ENCODE measurements around the gene SLC50A1. TPM values are rescaled to one million over a fixed set of nuclear protein-coding genes. Genes with fewer than 3 reads are reported as not detected.

SLC50A1 gene
- total and polyA plus RNA-seq, 11 donors, result 5.4 to 36.0 (median 10.5) TPM

DNA sequence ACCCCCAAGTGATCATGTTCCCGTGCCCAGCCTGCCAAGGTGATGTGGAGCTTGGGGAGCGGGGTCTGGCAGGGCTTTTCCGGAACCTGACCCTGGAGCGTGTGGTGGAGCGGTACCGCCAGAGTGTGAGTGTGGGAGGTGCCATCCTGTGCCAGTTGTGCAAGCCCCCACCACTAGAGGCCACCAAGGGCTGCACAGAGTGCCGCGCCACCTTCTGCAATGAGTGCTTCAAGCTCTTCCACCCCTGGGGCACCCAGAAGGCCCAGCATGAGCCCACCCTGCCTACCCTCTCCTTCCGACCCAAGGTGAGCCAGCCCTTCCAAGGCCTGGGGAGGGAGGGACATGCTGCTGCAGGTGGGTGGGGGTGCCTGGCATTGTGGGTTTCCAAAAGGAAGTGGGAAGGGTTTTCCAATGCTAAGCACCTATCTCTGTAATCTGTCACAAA is 40.3 kb downstream of the SLC50A1 start:
- Histone ChIP-seq H3K36me3 (peaks cover 0 to 9% (median 0%) of the 10 kb centered on the region in 9 donors), H3K27me3 (peaks cover 0 to 28% (median 14%) of the 10 kb centered on the region in 9 donors), H3K4me3 (no peak overlapping the region), H3K27ac (no peak overlapping the region), H3K4me1 (peaks cover 0 to 47% (median 21%) of the 10 kb centered on the region in 12 donors), H3K9me3 (no peaks in the 10 kb centered on the region)
- intact Hi-C loops (cut with DNase I), result loop anchor here in 9 of 10 donors (2.0 to 10.0 kb wide), 6 partner anchors 17 to 419 kb away; no protein-coding TSS in a partner anchor
- DNase-seq (peak in 1 of 5 donors; percentile 17), ATAC-seq (no peak)
- 88 to 95% (median 91%) methylated on average over 8 to 9 of the region's 9 CpGs for WGBS, 4 donors
- no peak for TF ChIP-seq POLR2A (IDR thresholded peaks at IDR 0.05)
- TF ChIP-seq, protein P1, sequence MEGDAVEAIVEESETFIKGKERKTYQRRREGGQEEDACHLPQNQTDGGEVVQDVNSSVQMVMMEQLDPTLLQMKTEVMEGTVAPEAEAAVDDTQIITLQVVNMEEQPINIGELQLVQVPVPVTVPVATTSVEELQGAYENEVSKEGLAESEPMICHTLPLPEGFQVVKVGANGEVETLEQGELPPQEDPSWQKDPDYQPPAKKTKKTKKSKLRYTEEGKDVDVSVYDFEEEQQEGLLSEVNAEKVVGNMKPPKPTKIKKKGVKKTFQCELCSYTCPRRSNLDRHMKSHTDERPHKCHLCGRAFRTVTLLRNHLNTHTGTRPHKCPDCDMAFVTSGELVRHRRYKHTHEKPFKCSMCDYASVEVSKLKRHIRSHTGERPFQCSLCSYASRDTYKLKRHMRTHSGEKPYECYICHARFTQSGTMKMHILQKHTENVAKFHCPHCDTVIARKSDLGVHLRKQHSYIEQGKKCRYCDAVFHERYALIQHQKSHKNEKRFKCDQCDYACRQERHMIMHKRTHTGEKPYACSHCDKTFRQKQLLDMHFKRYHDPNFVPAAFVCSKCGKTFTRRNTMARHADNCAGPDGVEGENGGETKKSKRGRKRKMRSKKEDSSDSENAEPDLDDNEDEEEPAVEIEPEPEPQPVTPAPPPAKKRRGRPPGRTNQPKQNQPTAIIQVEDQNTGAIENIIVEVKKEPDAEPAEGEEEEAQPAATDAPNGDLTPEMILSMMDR (IDR thresholded peaks at IDR 0.05), result no peak

DNA sequence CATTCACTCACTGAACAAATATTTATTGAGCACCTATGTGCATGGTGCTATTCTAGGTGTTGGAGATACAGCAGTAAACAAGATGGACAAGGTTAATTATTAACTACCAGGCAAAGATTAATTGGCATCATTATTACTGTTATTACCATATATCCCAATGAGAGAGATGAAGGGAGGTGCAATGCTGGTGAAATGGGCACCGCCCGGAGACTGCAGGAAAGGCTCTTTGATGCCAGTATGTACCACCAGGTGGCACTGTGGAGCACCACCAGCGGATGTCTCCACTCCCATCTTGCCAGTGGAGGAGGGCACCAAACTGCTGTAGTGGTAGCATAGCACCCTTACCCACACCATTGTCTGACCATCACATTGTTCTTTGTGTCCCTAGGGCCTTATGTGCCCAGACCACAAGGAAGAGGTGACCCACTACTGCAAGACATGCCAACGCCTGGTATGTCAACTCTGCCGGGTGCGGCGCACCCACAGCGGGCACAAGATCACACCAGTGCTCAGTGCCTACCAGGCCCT is 41.0 kb downstream of the SLC50A1 start:
- peak; percentile 79 to 87 (median 83) for DNase-seq
- Histone ChIP-seq H3K27me3 (peaks cover 0 to 28% (median 14%) of the 10 kb centered on the region in 9 donors), H3K4me3 (no peak overlapping the region), H3K36me3 (peaks cover 0 to 3% (median 0%) of the 10 kb centered on the region in 9 donors), H3K4me1 (peaks cover 0 to 43% (median 20%) of the 10 kb centered on the region in 12 donors), H3K27ac (no peak overlapping the region), H3K9me3 (no peaks in the 10 kb centered on the region)
- 60 to 63% (median 62%) methylated on average over 8 of the region's 8 CpGs for WGBS, 4 donors
- ATAC-seq, result peak in 3 of 4 donors; percentile 43 to 52 (median 51)
- intact Hi-C loops (cut with DNase I), result loop anchor here in 8 of 10 donors (2.0 to 10.0 kb wide), 4 partner anchors 48 to 418 kb away; no protein-coding TSS in a partner anchor
- no peak for TF ChIP-seq POLR2A (IDR thresholded peaks at IDR 0.05)
- TF ChIP-seq, protein P1 (IDR thresholded peaks at IDR 0.05), result peak; percentile 86 to 97 (median 92)

DNA sequence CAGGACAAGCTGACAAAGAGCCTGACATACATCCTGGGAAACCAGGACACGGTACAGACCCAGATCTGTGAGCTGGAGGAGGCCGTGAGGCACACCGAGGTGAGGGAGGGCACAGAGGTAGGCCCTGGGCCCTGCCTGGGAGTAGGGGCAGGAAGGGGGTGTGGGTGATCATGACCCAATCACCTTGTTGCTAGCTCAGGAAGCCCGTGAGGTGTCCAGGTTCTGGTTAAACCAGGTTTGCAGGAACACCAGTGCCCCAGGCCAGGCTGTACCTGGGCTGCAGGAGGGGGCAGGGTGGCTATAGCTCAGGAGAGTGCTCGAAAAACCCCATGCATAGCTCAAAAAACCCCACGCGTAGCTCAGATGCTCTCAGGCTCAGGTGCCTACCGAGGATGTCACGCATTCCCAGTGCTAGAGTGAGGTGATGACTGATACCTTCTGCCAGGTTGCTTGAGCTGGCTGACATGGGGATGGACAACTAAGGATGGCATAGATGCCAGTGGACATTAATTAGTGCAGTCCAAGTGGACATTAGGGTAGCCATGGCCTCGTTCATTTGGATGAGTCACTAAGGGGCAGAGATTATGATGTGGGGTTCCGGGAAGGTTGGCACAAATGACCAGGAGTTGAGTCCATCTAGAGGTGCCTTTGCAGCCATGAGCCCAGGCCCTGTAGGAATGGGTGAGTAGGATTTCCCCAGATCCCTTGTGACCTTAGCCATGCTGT is 41.7 kb downstream of the SLC50A1 start:
- WGBS, 4 donors, result 76 to 84% (median 81%) methylated on average over 9 to 11 of the region's 11 CpGs
- H3K36me3 ChIP-seq, result no peaks in the 10 kb centered on the region
- no peak overlapping the region for H3K27ac ChIP-seq
- peak in 1 of 5 donors; percentile 13 for DNase-seq
- ATAC-seq, result no peak
- H3K9me3 ChIP-seq, result no peaks in the 10 kb centered on the region
- peak overlapping the region in 1 of 12 donors; percentile 44 for H3K4me3 ChIP-seq
- H3K4me1 ChIP-seq, result peaks cover 0 to 36% (median 14%) of the 10 kb centered on the region in 12 donors
- TF ChIP-seq, protein P1 (IDR thresholded peaks at IDR 0.05), result no peak
- no peak for TF ChIP-seq POLR2A (IDR thresholded peaks at IDR 0.05)
- intact Hi-C loops (cut with DNase I), result loop anchor here in 8 of 10 donors (2.0 to 10.0 kb wide), 4 partner anchors 47 to 417 kb away; no protein-coding TSS in a partner anchor
- peaks cover 0 to 28% (median 14%) of the 10 kb centered on the region in 9 donors for H3K27me3 ChIP-seq

DNA sequence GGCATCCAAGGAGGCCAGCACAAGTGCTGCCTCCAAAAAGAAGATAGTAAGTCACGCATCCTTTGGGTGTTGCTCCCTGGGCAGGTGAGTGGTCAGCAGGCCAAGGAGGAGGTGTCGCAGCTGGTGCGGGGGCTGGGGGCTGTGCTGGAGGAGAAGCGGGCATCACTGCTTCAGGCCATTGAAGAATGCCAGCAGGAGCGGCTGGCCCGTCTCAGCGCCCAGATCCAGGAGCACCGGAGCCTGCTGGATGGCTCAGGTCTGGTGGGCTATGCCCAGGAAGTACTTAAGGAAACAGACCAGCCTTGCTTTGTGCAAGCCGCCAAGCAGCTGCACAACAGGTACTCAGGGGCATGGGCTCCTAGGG is 42.2 kb downstream of the SLC50A1 start:
- Histone ChIP-seq H3K4me3 (peak overlapping the region in 1 of 12 donors; percentile 44), H3K27me3 (peaks cover 0 to 28% (median 14%) of the 10 kb centered on the region in 9 donors), H3K9me3 (no peaks in the 10 kb centered on the region), H3K4me1 (peaks cover 0 to 33% (median 11%) of the 10 kb centered on the region in 12 donors), H3K27ac (no peak overlapping the region), H3K36me3 (no peaks in the 10 kb centered on the region)
- TF ChIP-seq POLR2A (IDR thresholded peaks at IDR 0.05), result no peak
- 95 to 97% (median 96%) methylated on average over 5 to 9 of the region's 9 CpGs for WGBS, 4 donors
- DNase-seq (peak in 2 of 5 donors; percentile 15 to 51), ATAC-seq (no peak)
- intact Hi-C loops (cut with DNase I), result loop anchor here in 8 of 10 donors (2.0 to 10.0 kb wide), 4 partner anchors 47 to 417 kb away; no protein-coding TSS in a partner anchor
